Left ventricle myocardium inferior (tissue), 1 donor: ENCODE measurements around the gene HES4. TPM values are rescaled to one million over a fixed set of nuclear protein-coding genes. Genes with fewer than 3 reads are reported as not detected.

Experiments used
- DNase-seq: peaks from one replicate; pipeline ENCODE4 v3.0.0-alpha.2; 2020
- H3K27ac ChIP-seq: fragments of 200-600 bp; replicated peaks from 2 replicates; pipeline ENCODE4 v1.8.0; 2021
- H3K27me3 ChIP-seq: fragments of 200-600 bp; 2 replicates; pipeline ENCODE4 v1.8.0; 2021; ENCODE audit warnings: low read depth
- H3K36me3 ChIP-seq: fragments of 200-600 bp; 2 replicates; pipeline ENCODE4 v1.8.0; 2021
- H3K4me1 ChIP-seq: fragments of 200-600 bp; 2 replicates; pipeline ENCODE4 v1.8.0; 2021
- H3K4me3 ChIP-seq: fragments of 200-600 bp; 2 replicates; pipeline ENCODE4 v1.8.0; 2021; ENCODE audit warnings: mild to moderate bottlenecking, moderate library complexity
- H3K9me3 ChIP-seq: fragments of 200-600 bp; replicated peaks from 2 replicates; pipeline ENCODE4 v1.8.0; 2021
- intact Hi-C: fragments of 100-400 bp; cut with micrococcal nuclease; formaldehyde crosslinking; loops from one replicate; pipeline ENCODE4 v1.11.0; 2022
- total RNA-seq: library from RNA; stranded (reverse); fragmentation: NEBNext Ultra II Directional; extraction: Animal tissue kit (Norgen Biotek cat#: 25700); gene quantifications from one replicate; pipeline ENCODE4 v1.2.1, GENCODE V29; 2021
- TF ChIP-seq, protein P1 (sequence below): fragments of 200-600 bp; IDR thresholded peaks from 2 replicates; pipeline ENCODE4 v1.8.0; 2021; ENCODE audit warnings: antibody characterized with exemption, mild to moderate bottlenecking, borderline replicate concordance
- donor health status: DM: no; HTN: yes; CAD: no; lungs with severe emphysema.

The HES4 gene
- total RNA-seq, 1 donor from 2014 or later = 34.0 TPM

DNA sequence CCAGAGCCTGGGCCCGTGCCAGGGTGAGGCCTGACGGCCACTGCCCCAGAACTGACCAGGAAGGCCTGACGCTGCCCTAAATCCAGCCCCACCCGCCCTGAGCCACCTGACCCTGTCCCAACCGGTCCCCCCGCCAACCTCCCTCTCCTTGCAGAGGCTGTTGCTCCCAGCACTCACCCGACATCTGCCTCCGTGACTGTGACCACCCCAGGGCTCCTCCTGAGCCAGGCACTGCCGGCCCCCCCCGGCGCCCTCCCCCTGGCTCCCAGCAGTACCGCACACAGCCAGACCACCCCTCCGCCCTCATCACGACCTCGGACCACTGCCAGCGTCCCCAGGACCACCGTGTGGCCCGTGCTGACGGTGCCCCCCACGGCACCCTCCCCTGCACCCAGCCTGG lies 46.3 kb upstream of the HES4 start:
- TF ChIP-seq, protein P1, sequence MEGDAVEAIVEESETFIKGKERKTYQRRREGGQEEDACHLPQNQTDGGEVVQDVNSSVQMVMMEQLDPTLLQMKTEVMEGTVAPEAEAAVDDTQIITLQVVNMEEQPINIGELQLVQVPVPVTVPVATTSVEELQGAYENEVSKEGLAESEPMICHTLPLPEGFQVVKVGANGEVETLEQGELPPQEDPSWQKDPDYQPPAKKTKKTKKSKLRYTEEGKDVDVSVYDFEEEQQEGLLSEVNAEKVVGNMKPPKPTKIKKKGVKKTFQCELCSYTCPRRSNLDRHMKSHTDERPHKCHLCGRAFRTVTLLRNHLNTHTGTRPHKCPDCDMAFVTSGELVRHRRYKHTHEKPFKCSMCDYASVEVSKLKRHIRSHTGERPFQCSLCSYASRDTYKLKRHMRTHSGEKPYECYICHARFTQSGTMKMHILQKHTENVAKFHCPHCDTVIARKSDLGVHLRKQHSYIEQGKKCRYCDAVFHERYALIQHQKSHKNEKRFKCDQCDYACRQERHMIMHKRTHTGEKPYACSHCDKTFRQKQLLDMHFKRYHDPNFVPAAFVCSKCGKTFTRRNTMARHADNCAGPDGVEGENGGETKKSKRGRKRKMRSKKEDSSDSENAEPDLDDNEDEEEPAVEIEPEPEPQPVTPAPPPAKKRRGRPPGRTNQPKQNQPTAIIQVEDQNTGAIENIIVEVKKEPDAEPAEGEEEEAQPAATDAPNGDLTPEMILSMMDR = no peak
- no peak for DNase-seq
- Histone ChIP-seq H3K27ac (no peak overlapping the region), H3K27me3 (no peaks in the 10 kb centered on the region), H3K9me3 (no peaks in the 10 kb centered on the region), H3K4me1 (peaks cover 3% of the 10 kb centered on the region), H3K36me3 (peaks cover 42% of the 10 kb centered on the region), H3K4me3 (no peak overlapping the region)
- intact Hi-C loops = no loop called here

- H3K27ac ChIP-seq = no peak overlapping the region
- no peaks in the 10 kb centered on the region for H3K27me3 ChIP-seq
- DNase-seq = no peak
- peaks cover 33% of the 10 kb centered on the region for H3K36me3 ChIP-seq
- intact Hi-C loops = no loop called here
- no peaks in the 10 kb centered on the region for H3K9me3 ChIP-seq
- TF ChIP-seq, protein P1 = no peak
- H3K4me1 ChIP-seq = peaks cover 5% of the 10 kb centered on the region
- H3K4me3 ChIP-seq = no peak overlapping the region
Measured at GRCh38 chr1:1045129-1045528, 45.2 kb upstream of the HES4 start.

- TF ChIP-seq, protein P1 = no peak
- intact Hi-C loops = no loop called here
- Histone ChIP-seq H3K27ac (no peak overlapping the region), H3K4me3 (no peak overlapping the region), H3K36me3 (peaks cover 33% of the 10 kb centered on the region), H3K4me1 (peaks cover 11% of the 10 kb centered on the region), H3K27me3 (no peaks in the 10 kb centered on the region), H3K9me3 (no peaks in the 10 kb centered on the region)
- no peak for DNase-seq
Measured at GRCh38 chr1:1044455-1045078, 44.7 kb upstream of the HES4 start.

- peaks cover 17% of the 10 kb centered on the region for H3K4me1 ChIP-seq
- H3K27ac ChIP-seq = no peak overlapping the region
- intact Hi-C loops = no loop called here
- no peak for DNase-seq
- no peak overlapping the region for H3K4me3 ChIP-seq
- no peaks in the 10 kb centered on the region for H3K9me3 ChIP-seq
- peaks cover 33% of the 10 kb centered on the region for H3K36me3 ChIP-seq
- peaks cover 5% of the 10 kb centered on the region for H3K27me3 ChIP-seq
- TF ChIP-seq, protein P1 = no peak
Measured at GRCh38 chr1:1043921-1044320, 44.0 kb upstream of the HES4 start.

DNA sequence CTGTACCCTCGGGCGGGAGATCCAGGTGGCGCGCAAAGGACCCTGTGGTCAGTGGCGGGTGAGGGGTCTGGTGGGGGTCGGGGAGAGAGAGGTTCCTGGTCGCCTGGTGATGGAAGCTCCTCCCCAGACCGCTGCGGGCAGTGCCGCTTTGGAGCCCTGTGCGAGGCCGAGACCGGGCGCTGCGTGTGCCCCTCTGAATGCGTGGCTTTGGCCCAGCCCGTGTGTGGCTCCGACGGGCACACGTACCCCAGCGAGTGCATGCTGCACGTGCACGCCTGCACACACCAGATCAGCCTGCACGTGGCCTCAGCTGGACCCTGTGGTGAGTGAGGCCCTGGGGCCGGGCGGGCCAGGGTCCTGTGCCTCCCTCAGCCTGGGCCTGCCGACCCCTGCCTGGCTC lies 43.5 kb upstream of the HES4 start:
- peaks cover 33% of the 10 kb centered on the region for H3K36me3 ChIP-seq
- no peak overlapping the region for H3K27ac ChIP-seq
- TF ChIP-seq, protein P1 = no peak
- H3K27me3 ChIP-seq = peaks cover 9% of the 10 kb centered on the region
- no peaks in the 10 kb centered on the region for H3K9me3 ChIP-seq
- intact Hi-C loops = no loop called here
- no peak for DNase-seq
- H3K4me3 ChIP-seq = no peak overlapping the region
- H3K4me1 ChIP-seq = peaks cover 19% of the 10 kb centered on the region

DNA sequence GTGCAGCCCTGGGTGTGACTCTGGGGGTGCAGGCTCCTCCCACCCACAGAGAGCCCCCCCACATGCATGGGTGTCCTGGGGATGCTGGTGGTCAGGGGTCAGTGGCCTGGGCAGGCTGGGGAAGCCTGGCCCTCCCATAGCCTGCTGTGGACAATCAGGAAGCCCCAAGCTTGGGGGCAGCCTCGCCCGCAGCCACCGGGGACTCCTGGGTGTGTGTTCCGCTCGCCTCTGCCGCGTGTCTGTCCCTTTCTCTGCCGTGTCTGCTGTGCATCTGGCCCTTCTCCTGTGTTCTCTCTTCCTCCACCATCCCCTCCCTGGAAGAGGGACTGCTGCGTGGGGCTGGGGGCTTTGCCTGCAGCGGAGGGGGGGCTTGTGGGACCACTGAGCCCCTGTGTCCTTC lies 42.9 kb upstream of the HES4 start:
- TF ChIP-seq, protein P1 = no peak
- H3K27ac ChIP-seq = no peak overlapping the region
- H3K36me3 ChIP-seq = peaks cover 33% of the 10 kb centered on the region
- H3K4me1 ChIP-seq = peaks cover 19% of the 10 kb centered on the region
- DNase-seq = no peak
- intact Hi-C loops = no loop called here
- H3K4me3 ChIP-seq = no peak overlapping the region
- H3K9me3 ChIP-seq = no peaks in the 10 kb centered on the region
- H3K27me3 ChIP-seq = peaks cover 10% of the 10 kb centered on the region
